HepG2 (cell line): ENCODE results near the gene RNU1-1. TPM values are rescaled to one million over a fixed set of nuclear protein-coding genes. Genes with fewer than 3 reads are reported as not detected.

ENCODE experiments used
- BHLHE40 ChIP-seq: IDR thresholded peaks from 2 replicates; pipeline ENCODE4 v1.6.1; 2011; ENCODE audit warnings: low read length, improper control_type of control experiment
- CAMTA2 ChIP-seq: sonication (generic); formaldehyde crosslinking; IDR thresholded peaks from 2 replicates; pipeline ENCODE4 v1.4.0; 2020; ENCODE audit warnings: mild to moderate bottlenecking, missing genetic modification reagents, borderline replicate concordance
- CBX1 ChIP-seq: IDR thresholded peaks from one replicate; pipeline ENCODE4 v1.6.1; 2016; ENCODE audit warnings: antibody characterized with exemption, low read depth
- GMEB1 ChIP-seq: sonication (generic); formaldehyde crosslinking; IDR thresholded peaks from 2 replicates; pipeline ENCODE4 v1.5.1; 2020; ENCODE audit warnings: missing genetic modification reagents, mild to moderate bottlenecking, borderline replicate concordance
- HES4 ChIP-seq: sonication (generic); formaldehyde crosslinking; IDR thresholded peaks from 2 replicates; pipeline ENCODE4 v1.9.0; 2021; ENCODE audit warnings: mild to moderate bottlenecking, missing genetic modification reagents, borderline replicate concordance
- HNF4G ChIP-seq, 2 experiments: sonication (generic) in 1 of 2; formaldehyde crosslinking in 1 of 2; IDR thresholded peaks; 2 replicates each; pipeline versions ENCODE4 v1.4.0 to v1.6.1; 2011 to 2020; ENCODE audit warnings: borderline replicate concordance in 2 of 2, low read depth in 2 of 2, mild to moderate bottlenecking in 2 of 2, low read length in 1 of 2, missing genetic modification reagents in 1 of 2, moderate library complexity in 1 of 2
- HOXA3 ChIP-seq: sonication (generic); formaldehyde crosslinking; IDR thresholded peaks from 2 replicates; pipeline ENCODE4 v1.5.0; 2020; ENCODE audit warnings: missing genetic modification reagents
- MAX ChIP-seq: IDR thresholded peaks from 2 replicates; pipeline ENCODE4 v1.6.1; 2012; ENCODE audit warnings: inconsistent platforms
- MTA1 ChIP-seq: sonication (generic); formaldehyde crosslinking; IDR thresholded peaks from 2 replicates; pipeline ENCODE4 v1.4.0; 2020; ENCODE audit warnings: missing genetic modification reagents, mild to moderate bottlenecking, borderline replicate concordance
- U2AF2 ChIP-seq: fragments of 200-400 bp; formaldehyde crosslinking; IDR thresholded peaks from 2 replicates; pipeline ENCODE4 v1.6.1; 2017; ENCODE audit warnings: low read depth, mild to moderate bottlenecking, low read length
- ZNF205 ChIP-seq: IDR thresholded peaks from 2 replicates; pipeline ENCODE4 v1.6.1; 2018; ENCODE audit warnings: missing biosample characterization, missing genetic modification reagents
- ZNF280D ChIP-seq: sonication (generic); formaldehyde crosslinking; IDR thresholded peaks from 2 replicates; pipeline ENCODE4 v1.5.1; 2020; ENCODE audit warnings: mild to moderate bottlenecking, missing genetic modification reagents
- ZNF350 ChIP-seq: sonication (generic); formaldehyde crosslinking; IDR thresholded peaks from 2 replicates; pipeline ENCODE4 v1.4.0; 2020; ENCODE audit warnings: mild to moderate bottlenecking, low read depth, missing genetic modification reagents, borderline replicate concordance
- ZNF770 ChIP-seq: sonication (generic); formaldehyde crosslinking; IDR thresholded peaks from 2 replicates; pipeline ENCODE4 v1.5.0; 2020; ENCODE audit warnings: mild to moderate bottlenecking, missing genetic modification reagents
- ZNF775 ChIP-seq: sonication (generic); formaldehyde crosslinking; IDR thresholded peaks from 2 replicates; pipeline ENCODE4 v1.4.0; 2020; ENCODE audit warnings: missing genetic modification reagents, mild to moderate bottlenecking, moderate library complexity, borderline replicate concordance
- polyA plus RNA-seq, 8 experiments: library from polyadenylated mRNA; depleted of rRNA in 3 of 8; stranded (reverse) in 7 of 8; unstranded in 1 of 8; fragments of >200 nt; fragmentation: Illumina TruSeq in 4 of 8; extraction: Trizol in 4 of 8; gene quantifications; 2 replicates each; pipeline versions ENCODE4 v1.2.1 to v1.2.3, GENCODE V29; 2011 to 2016; ENCODE audit warnings: low read depth in 4 of 8, missing spikeins in 1 of 8, mixed read lengths in 1 of 8; ENCODE audit not compliant: insufficient read depth in 1 of 8
- total RNA-seq, 5 experiments: library from RNA; depleted of rRNA; stranded (reverse); fragments of >200 nt; fragmentation: Illumina TruSeq; extraction: Trizol; gene quantifications; 2 replicates each; pipeline ENCODE4 v1.2.3, GENCODE V29; 2016; ENCODE audit warnings: low read depth in 1 of 5
- TF ChIP-seq, protein P1 (sequence below): sonication (generic); formaldehyde crosslinking; conservative IDR thresholded peaks from 2 replicates; pipeline ENCODE4 v1.4.0; 2020; ENCODE audit warnings: missing genetic modification reagents
- TF ChIP-seq, protein P2 (sequence below): sonication (generic); formaldehyde crosslinking; IDR thresholded peaks from 2 replicates; pipeline ENCODE4 v1.5.0; 2020; ENCODE audit warnings: mild to moderate bottlenecking, missing genetic modification reagents

Gene RNU1-1
- total and polyA plus RNA-seq, 2 of the 13 experiments (the other 11 are each of a cell fraction or from before 2014, with no cell fraction given), result under 0.01 to 11,018 TPM

DNA sequence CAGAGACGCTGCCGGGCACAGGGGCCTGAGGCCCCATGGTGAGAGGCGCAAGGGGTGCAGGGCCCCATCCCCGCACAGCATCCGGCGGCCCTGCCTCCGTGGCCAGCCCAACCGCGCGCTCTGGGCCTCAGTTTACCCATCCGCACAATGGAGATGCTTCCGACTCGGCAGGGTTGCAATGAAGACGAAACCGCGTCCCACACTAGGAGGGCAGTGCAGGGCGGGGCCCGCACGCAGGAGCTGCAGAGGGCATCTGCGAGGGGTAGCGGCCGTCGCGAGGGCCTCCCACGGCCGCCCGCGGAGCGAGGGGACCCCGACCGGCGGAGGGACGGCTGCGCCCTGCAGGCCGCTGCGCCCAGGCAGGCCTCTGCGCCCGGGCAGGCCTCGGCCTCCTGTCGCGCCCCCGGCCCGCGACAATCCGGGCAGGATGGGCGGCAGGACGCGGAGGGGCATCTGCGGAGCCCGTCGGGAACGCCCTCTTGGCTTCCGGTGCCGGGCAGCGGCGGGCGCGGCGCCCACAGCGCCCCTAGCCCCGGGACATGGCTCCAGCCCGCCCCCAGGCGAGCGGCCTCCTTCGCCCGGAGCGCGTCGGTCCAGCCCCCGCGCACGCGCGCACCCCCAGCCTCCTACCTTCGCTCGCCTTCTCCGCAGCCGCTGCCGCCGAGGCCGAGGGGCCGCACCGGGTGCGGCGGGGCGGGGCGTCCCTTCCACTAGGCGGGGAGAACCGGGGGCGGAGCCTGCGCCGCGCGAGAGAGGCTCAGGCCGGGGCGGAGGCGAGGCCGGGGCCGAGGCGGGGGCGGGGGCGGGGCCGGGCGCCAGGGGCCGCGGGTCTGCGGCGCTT, 15.3 kb downstream of the RNU1-1 start (continued):
- TF ChIP-seq GMEB1 (CRISPR knock-in tag) (peak; percentile 42), ZNF350 (CRISPR knock-in tag) (no peak), MAX (peak; percentile 46; the same call in 1 of the 2 replicates), ZNF770 (CRISPR knock-in tag) (peak; percentile 59; the same call in 1 of the 2 replicates), ZNF280D (CRISPR knock-in tag) (no peak), CAMTA2 (CRISPR knock-in tag) (no peak), U2AF2 (no peak), ZNF205 (CRISPR knock-in tag) (no peak), ZNF775 (no peak), HNF4G (IDR thresholded peaks at IDR 0.05; ENCODE audit: borderline replicate concordance, low read depth, low read length) (peak; percentile 18; the same call in 1 of the 2 replicates), HNF4G (CRISPR knock-in tag; IDR thresholded peaks at IDR 0.05; ENCODE audit: borderline replicate concordance, low read depth) (peak; percentile 49; the same call in 1 of the 2 replicates), CBX1 (no peak), BHLHE40 (0 out of 2 replicates have a peak, but pooled peaks have one; percentile 15), HOXA3 (CRISPR knock-in tag) (peak; percentile 32; the same call in 1 of the 2 replicates), HES4 (CRISPR knock-in tag) (peak; percentile 48; the same call in 1 of the 2 replicates), MTA1 (peak; percentile 73; the same call in 1 of the 2 replicates)
- TF ChIP-seq, protein P1, sequence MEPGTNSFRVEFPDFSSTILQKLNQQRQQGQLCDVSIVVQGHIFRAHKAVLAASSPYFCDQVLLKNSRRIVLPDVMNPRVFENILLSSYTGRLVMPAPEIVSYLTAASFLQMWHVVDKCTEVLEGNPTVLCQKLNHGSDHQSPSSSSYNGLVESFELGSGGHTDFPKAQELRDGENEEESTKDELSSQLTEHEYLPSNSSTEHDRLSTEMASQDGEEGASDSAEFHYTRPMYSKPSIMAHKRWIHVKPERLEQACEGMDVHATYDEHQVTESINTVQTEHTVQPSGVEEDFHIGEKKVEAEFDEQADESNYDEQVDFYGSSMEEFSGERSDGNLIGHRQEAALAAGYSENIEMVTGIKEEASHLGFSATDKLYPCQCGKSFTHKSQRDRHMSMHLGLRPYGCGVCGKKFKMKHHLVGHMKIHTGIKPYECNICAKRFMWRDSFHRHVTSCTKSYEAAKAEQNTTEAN (CRISPR knock-in tag), result peak; percentile 50; the same call in 1 of the 2 replicates
- TF ChIP-seq, protein P2, sequence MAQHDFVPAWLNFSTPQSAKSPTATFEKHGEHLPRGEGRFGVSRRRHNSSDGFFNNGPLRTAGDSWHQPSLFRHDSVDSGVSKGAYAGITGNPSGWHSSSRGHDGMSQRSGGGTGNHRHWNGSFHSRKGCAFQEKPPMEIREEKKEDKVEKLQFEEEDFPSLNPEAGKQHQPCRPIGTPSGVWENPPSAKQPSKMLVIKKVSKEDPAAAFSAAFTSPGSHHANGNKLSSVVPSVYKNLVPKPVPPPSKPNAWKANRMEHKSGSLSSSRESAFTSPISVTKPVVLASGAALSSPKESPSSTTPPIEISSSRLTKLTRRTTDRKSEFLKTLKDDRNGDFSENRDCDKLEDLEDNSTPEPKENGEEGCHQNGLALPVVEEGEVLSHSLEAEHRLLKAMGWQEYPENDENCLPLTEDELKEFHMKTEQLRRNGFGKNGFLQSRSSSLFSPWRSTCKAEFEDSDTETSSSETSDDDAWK (CRISPR knock-in tag), result no peak
